Germinal center (tissue), 1 donor: ENCODE data around the gene ANKS6.
A peak's percentile ranks its signal among the peaks of the same experiment; 100 is the strongest.

ENCODE experiments used
- DNase-seq: peaks from one replicate; pipeline ENCODE4 v3.0.0; 2012; ENCODE audit warnings: mixed read lengths, low spot score

Gene ANKS6

GRCh38 chr9:98796364-98797101 lies at the start of gene ANKS6:
TSS of gene ANKS6 (minus strand) at chr9:98796555. CDS start at chr9:98796491, 64 bp downstream.
- peak; percentile 91 for DNase-seq

DNA sequence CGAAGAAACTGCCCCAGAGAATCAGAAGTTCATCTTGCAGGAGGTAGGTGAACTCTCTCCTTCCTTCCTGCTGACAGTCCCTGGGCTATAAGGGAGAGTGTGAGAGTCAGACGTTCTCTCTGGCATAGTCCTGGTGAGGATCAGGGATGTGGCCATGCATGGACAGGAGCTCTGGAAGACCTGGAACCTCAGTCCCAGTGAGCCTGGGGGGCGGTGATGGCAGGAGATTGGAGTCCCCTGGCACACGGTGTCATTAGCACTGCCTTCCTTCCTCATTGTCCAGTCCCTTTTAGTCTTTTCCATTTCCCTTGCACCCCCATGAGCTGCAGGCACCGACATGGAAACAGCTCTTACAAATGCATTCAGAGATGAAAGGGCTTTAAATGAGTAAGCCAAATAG lies 49.7 kb upstream of the ANKS6 start:
- DNase-seq: no peak

GRCh38 chr9:98842510-98842909 lies 46.2 kb upstream of the ANKS6 start:
- DNase-seq: no peak

DNA sequence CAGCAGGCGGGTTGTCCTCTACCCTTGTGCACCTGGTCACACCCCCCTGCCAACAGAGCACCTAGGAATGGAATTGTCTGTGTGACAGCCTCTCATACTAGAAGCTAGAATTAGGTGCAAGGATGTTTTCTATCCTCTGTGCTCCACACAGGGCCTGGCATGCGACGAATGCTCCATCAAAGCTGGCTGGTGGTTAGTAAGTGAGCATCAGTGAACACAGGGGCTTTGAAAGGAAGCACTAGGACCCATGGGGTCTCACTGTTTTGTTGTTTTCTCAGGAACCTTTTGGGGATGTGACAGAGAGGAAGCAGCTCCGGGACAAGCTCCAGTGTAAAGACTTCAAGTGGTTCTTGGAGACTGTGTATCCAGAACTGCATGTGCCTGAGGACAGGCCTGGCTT lies 43.4 kb upstream of the ANKS6 start:
- DNase-seq: no peak

DNA sequence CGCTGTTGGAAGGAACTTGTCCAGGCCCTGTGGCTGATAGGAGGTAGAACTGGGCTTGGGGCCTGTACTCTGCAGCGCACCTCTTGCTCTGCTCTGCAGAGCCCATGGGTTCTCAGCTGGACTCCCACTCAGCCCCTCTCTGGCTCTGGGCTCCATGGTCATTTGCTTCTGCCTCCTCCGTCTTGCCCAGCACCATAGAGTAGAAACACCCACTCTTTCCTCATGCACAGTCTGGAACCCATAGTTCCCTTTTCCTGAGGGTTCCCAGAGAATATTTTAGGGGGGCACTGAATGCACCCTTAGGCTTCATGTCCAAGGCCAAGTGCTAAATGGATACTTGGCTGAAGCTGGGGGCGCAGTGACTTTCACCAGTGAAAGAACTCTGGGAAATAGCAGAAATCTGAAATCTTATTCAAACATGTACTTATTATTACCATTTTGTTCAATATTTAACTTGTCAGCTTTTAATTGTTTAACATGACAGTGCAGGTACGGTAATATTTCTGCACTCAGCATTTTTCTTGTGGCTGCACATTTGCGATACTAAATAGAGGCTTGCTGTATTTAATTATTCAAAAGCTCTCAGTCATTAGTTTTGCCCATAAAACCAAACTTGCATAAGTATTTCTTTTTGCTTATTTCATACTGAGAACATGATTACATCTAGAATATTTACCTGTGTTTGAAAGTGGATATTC lies 42.7 kb upstream of the ANKS6 start:
- no peak for DNase-seq

GRCh38 chr9:98838155-98838867 lies 42.0 kb upstream of the ANKS6 start:
- DNase-seq: no peak

DNA sequence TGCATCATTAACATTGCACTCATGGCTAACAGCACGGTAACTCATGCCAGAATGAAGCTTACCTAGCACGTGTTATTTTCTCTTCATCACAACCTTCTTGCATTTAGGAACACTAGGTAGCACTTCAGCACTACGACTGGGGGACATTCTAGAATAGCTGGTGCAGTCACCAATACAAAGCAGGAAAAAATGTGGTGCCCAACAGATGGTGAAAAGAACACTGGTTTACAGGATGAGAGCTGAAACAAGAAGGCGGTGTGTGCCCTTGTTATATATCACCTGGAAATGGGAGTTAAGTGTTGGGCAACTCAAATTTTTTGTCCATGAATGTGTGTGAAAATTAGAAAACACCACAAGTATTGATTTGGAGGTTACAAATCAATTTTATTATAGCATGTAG lies 41.2 kb upstream of the ANKS6 start:
- DNase-seq: no peak

- no peak for DNase-seq
These were observed 39.9 kb upstream of the ANKS6 start for GRCh38 chr9:98836206-98836605.

DNA sequence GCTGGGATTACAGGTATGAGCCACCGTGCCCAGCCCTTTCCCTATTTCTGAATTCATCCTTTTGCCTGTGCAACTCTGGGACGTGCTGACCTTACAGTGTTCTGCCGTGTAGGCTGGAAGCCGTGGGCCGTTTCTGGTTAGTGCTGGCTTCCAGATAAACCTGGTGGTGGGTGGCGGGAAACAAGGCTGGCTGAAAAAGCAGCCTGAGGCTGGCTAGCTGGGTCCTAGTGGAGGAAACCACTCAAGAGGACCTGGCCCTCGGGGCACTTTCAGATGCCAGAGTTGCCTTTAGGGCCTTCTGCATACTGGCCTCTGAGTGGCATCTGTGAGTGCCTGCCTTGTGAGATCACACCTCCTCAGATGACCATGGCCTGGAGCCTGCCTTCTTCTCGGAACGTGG lies 38.0 kb upstream of the ANKS6 start:
- no peak for DNase-seq

DNA sequence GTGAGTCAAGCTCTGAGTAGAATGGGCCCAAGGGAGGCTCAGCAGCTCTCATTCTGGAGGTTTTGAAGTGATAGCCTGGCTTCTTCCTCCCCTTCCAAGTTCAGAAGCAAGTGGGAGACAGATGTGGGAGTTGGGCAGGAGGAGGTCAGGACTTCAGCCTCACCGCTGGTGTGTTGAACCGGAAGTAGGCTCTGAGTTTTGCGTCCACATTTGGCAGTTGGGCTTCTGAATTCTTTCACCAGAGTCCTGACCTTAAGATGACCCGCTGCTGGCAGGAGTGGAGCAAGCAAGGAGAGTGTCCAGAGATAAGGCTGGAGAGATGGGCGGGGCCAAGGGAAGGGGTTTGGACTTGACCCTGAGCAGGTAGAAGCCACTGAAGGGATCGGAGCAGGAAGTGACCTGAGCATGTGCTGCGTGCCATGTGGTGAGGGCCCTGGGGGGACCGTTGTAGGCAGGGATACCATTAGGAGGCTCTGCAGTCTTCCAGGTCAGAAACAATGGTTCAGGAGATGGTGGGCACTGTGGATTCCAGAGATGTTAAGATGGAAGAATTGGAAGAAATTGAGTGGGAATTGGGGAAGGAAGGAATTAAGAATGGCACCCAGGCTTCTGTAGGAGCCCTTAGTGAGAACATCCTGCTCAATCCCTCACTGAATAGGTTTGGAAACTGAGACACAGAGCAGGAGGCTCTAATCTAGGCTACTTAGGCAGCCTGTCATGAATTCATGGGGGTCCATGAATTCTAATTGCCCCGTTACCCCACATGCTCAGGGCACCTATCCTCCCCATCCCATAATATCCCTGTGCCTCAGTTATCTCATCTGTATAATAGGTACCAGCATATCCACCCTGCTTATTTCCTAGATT lies 37.0 kb upstream of the ANKS6 start:
- DNase-seq: no peak

GRCh38 chr9:98832768-98833089 lies 36.4 kb upstream of the ANKS6 start:
- DNase-seq: no peak

- no peak for DNase-seq
These were observed 35.3 kb upstream of the ANKS6 start for GRCh38 chr9:98831696-98832095.

- no peak for DNase-seq
These were observed 34.2 kb upstream of the ANKS6 start for GRCh38 chr9:98830554-98830953.

GRCh38 chr9:98829766-98830165 lies 33.4 kb upstream of the ANKS6 start:
- DNase-seq: no peak

- DNase-seq: no peak
These were observed 30.4 kb upstream of the ANKS6 start for GRCh38 chr9:98826716-98827115.

DNA sequence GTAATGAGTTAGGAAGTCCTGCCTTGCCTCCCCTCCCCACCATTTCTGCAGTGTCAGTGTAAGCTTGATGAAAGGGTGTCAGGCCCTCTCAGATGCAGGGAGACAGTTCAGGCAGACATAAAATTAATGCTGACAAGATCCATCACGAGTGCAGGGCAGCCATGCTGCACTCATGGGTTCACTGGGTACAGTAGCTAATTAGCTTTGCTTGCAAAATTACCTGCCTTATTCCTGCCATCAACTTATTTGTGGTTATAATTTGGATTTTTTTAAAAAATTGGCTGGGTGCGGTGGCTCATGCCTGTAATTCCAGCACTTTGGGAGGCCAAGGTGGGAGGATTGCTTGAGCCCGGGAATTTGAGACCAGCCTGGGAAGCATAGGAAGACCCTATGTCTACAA lies 29.1 kb upstream of the ANKS6 start:
- no peak for DNase-seq

- DNase-seq: no peak
These were observed 27.4 kb upstream of the ANKS6 start for GRCh38 chr9:98823666-98824334.

DNA sequence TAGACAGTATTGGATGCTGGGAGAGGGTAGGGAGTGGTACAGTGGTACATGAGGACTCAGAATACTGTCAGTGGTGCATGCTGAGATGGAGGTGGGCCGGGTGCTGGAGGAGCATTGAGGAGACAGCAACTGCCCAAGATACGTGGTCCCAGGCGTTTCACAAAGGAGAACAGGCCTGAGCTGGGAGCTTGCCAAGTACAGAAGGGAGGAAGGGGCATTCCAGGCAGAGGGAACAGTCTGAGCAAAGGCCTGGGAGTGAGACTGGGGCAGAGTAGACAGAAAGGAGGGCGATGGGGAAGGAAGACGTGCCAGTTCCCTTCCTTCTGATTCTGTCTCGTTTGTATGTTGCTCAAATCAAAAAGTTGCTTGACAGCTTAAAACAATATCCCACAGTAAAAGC lies 26.3 kb upstream of the ANKS6 start:
- DNase-seq: no peak

DNA sequence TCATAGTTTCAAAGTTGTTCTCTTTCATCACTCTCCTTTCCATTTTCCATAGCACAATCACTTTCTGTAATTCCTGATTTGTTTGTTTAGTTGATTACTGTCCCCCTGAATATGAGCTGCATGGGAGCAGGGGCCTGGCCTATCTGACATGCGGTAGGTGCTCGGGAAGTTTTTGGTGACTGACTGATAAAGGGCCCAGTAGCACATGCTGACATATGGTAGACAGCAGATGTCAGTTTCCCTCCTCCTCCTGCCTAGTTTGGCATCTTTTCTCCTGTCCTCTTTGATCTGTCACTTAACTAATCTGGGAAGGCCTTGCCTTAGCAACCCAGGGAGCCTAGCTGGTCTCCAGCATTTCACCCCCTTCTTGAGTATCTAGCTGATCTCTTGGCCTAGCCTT lies 25.5 kb upstream of the ANKS6 start:
- DNase-seq: no peak

DNA sequence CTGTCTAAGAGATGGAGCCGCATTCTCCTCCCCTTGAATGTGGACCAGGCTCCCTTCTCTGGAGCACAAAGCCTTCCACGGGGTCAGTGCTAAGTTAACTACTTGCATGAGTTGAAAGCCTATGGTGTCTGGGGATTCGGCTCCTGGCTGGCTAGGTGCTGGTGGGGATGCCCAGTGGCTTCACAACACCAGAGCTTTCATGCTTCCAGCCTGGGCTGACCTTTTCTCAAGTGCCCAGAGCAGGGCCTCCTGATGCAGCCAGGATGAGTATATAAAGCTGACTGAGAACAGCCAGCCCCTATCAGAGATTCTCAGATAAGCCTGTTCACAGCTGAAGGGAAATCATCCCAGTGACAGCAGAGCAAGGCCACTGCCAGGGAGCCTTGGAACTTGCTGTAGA lies 22.9 kb upstream of the ANKS6 start:
- DNase-seq: no peak

DNA sequence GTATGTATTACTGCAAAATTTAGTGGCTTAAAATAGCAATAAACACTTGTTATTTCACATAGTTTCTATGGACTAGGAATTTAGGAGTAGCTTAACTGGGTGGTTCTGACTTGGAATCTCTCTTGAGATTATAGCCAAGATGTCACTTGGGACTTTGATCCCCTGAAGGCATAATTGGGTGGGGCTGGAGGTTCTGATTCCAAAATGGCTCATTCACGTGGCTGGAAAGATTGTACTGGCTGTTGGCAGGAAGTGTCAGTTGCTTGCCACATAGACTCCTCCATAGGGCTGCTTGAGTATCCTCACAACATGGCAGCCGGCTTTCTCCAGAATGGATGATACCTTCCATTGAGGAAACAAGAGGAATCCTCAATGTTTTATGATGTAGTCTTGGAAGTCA lies 22.4 kb upstream of the ANKS6 start:
- DNase-seq: no peak
